HG03095 (cell line): ENCODE results near the gene PHC1.
"Not testable (repeated sequence)": the region's sequence is repeated elsewhere in the genome, so short reads cannot be mapped to it uniquely, and the experiment has no call there.

Experiments used
- ATAC-seq: cut with Tn5 transposase; IDR thresholded peaks from one replicate; pipeline ENCODE4 v1.9.1; 2021; ENCODE audit warnings: moderate library complexity; ENCODE audit not compliant: unreplicated experiment

PHC1 gene

DNA sequence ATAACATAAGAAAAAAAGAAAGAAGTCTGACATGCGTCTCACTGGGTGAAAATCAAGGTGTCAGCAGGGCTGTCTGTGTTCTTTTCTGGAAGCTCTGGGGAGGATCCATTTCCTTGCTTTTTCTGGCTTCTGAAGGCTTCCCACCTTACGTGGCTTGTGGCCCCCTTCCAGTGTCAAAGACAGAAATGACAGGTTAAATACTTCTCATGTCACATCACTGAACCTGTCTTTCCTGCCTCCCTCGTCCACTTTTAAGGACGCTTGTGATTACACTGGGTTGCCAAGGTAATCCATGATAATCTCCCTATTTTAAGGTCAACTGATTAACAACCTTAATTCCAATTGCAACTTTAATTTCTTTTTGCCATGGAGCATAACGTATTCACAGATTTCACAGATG lies 4.6 kb upstream of the PHC1 start:
- ATAC-seq = no peak

DNA sequence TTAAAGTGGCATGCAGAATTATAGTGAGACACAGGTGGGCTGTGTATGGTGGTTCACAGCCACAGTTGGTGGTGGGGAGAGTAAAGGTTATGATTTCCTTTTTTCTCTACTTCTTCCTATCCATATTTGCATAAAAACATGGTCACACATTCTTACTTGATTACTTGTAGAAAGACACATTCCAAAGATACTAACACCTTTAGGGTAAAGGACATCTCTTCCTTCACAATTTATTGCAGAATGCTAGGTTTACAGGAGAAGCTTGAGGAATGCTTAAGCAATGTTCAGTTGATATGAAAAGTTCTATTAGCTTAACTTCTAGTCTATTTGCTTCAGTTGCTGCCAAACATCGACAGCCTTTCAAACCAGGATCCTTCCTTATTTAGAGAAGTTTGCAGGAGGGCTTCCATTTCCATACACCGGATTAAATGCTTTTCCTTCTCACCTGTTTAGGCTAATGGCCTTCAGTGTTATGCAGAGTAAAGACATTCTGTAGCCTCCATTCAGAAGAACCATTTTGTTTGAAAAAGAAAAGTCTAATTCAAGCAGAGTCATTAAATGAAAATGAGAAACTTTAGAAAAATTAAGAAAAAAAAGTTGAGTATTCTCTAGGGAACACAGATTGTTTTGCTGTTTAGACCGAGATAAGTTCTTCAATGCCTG lies 2.6 kb upstream of the PHC1 start:
- ATAC-seq = no peak

- ATAC-seq = no peak
Measured at GRCh38 chr12:8912914-8913313, 1.4 kb upstream of the PHC1 start.

- ATAC-seq = no peak
Measured at GRCh38 chr12:8913702-8914032, 642 bp upstream of the PHC1 start.

- ATAC-seq = peak; percentile 57
Measured at GRCh38 chr12:8914716-8915526, 612 bp downstream of the PHC1 start.

- no peak for ATAC-seq
Measured at GRCh38 chr12:8916154-8916553, 1.8 kb downstream of the PHC1 start.

- ATAC-seq = no peak
Measured at GRCh38 chr12:8917031-8917430, 2.7 kb downstream of the PHC1 start.

DNA sequence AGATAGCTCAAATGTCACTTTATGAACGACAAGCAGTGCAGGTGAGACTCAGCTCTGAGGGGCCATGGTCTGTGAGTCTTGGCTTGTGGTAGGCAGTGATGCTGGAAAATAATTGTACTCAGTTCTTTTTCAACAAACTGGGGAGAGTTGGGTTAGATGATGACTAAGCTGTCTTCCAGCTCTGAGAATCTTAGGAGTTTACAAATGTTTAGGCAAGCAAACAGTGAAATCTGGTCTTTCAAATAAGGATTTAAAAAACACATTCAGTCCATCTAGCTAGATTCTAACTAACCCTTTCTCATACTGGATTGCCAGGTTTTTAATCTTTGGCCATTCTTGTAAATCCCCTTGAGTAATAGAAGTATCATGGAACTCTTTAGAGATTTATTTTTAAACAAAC lies 3.4 kb downstream of the PHC1 start:
- ATAC-seq = no peak

- ATAC-seq = not testable (repeated sequence)
Measured at GRCh38 chr12:8919643-8920042, 5.3 kb downstream of the PHC1 start.

GRCh38 chr12:8922544-8922943 lies 8.2 kb downstream of the PHC1 start:
- no peak for ATAC-seq

- ATAC-seq = not testable (repeated sequence)
Measured at GRCh38 chr12:8930655-8931323, 16.5 kb downstream of the PHC1 start.

GRCh38 chr12:8932464-8932863 lies 18.2 kb downstream of the PHC1 start:
- not testable (repeated sequence) for ATAC-seq

DNA sequence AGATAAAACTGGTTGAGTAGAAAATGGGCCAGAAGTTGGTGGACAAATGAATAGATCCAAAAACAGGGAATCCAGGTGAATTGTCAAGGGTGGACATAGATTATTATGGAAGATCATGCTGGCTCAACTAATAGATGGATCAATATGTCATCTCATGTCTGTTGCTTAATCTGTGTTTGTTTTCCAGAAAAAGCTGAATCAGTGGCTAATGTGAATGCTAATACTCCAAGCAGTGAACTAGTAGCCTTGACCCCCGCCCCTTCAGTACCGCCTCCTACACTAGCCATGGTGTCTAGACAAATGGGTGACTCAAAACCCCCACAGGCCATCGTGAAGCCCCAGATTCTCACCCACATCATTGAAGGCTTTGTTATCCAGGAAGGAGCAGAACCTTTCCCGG lies 19.8 kb downstream of the PHC1 start:
- not testable (repeated sequence) for ATAC-seq

GRCh38 chr12:8936735-8937134 lies 22.4 kb downstream of the PHC1 start:
- no peak for ATAC-seq

GRCh38 chr12:8937842-8938442 lies 23.6 kb downstream of the PHC1 start:
- not testable (repeated sequence) for ATAC-seq

- ATAC-seq = no peak
Measured at GRCh38 chr12:8941691-8942478, 27.6 kb downstream of the PHC1 start.

DNA sequence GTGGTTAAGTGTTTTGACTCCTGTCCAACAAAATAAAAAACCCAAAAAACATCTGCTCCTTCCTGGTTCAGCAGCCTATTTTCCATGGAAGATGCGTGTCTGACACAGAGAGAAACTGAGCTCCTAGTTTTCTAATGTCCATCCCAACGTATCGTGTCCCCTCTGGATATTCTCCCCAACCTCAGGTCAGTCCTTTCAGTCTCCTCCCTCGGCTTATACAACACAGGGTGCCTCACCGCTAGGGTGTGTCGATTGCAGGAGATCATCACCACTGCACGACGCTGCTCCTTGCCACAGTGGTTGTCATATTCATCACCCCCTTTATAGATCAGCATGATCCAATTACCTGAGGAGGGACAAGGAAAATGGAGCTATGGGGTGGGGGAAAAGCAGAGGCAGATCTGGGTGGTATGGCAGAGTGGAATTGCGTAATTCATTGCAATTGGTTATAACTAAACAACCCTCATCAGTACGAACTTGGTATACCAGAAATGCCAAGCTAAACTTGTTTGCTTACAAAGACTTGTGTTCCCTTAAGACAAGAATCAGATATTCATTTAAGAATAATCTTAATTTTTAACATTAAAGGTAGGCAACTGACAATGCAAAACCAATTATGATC lies 29.4 kb downstream of the PHC1 start:
- ATAC-seq = no peak

GRCh38 chr12:8946733-8947132 lies 32.4 kb downstream of the PHC1 start:
- no peak for ATAC-seq

DNA sequence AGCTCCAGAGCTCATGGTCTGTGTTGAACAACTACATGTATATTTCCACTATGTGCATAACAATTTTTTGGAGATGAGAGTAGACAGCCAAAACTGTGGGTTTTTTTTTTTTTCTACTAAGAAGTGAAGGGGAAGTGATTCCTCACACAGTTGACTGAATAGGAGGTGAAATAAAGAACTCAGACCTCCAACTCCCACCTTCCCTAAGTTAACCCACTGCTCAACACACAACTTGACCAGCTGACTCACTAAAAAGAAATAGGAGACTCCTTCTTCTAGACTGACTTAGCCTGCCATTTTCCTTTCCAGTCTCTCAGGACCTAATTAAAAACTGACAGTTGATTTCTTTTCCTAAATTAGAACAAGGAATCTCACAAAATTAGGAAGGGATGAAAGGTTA lies 33.4 kb downstream of the PHC1 start:
- ATAC-seq = no peak

DNA sequence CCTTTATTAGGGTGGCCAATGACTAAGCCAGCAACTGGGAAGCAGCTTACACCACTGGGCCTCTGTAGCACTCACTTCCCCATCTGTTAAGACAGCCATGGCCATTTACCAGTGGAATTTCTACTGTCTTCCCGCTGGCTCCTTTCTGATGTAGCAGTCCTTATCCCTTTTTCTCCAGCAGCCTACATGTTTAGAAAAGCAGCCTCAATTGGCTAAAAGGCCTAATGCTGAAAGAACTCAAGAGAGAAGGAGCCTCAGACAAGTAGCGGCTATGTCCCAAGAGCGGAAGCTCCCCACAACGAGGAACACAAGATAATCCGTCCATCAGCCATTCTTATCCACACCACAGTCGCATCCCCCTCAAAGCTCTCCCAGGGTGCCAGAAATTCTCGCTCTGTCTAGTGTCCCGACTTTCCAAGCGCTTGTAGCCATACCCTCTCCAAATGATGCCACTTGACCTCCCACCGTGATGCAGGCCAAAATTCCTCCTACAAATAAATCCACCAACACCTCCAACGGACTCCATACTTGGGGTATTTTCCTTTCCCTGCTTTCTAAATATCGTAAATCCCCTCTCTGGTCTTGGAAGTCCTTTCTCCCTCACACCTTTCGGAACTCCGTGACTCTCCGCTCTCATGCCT lies 34.5 kb downstream of the PHC1 start:
- no peak for ATAC-seq
